Measurements from ENCODE around the gene XIRP1.

DNA sequence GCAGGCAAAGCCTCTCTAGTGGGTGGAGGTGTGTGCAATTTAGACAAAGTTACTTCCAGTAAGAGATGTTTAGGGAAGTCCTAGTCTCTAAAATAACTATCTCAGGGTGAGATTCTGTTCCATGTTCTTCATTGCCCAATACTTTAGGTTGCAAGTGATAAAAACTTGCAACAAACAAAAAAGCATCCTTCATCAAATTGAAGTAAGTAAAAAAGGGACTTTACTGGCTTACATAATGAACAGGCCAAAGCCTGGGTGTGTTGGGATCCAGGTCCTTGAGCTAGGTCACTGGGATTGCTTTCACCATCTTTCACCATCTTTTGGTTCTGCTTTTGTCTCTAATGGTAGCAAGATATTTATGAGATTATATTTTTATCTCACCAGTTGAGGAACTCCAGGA is 49.2 kb upstream of the XIRP1 start:
- no peak for TF ChIP-seq POLR2A (IDR thresholded peaks at IDR 0.05)
- TF ChIP-seq, protein P1, sequence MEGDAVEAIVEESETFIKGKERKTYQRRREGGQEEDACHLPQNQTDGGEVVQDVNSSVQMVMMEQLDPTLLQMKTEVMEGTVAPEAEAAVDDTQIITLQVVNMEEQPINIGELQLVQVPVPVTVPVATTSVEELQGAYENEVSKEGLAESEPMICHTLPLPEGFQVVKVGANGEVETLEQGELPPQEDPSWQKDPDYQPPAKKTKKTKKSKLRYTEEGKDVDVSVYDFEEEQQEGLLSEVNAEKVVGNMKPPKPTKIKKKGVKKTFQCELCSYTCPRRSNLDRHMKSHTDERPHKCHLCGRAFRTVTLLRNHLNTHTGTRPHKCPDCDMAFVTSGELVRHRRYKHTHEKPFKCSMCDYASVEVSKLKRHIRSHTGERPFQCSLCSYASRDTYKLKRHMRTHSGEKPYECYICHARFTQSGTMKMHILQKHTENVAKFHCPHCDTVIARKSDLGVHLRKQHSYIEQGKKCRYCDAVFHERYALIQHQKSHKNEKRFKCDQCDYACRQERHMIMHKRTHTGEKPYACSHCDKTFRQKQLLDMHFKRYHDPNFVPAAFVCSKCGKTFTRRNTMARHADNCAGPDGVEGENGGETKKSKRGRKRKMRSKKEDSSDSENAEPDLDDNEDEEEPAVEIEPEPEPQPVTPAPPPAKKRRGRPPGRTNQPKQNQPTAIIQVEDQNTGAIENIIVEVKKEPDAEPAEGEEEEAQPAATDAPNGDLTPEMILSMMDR (IDR thresholded peaks at IDR 0.05): no peak

All from Peyer's patch (tissue), 4 donors.